GM19023 (cell line): Measurements from ENCODE around the gene IL10.
"Not testable (repeated sequence)": the region's sequence is repeated elsewhere in the genome, so short reads cannot be mapped to it uniquely, and the experiment has no call there.

ENCODE experiments used
- ATAC-seq: cut with Tn5 transposase; IDR thresholded peaks from one replicate; pipeline ENCODE4 v1.9.1; 2021; ENCODE audit warnings: mild to moderate bottlenecking, moderate library complexity; ENCODE audit not compliant: unreplicated experiment

The IL10 gene

DNA sequence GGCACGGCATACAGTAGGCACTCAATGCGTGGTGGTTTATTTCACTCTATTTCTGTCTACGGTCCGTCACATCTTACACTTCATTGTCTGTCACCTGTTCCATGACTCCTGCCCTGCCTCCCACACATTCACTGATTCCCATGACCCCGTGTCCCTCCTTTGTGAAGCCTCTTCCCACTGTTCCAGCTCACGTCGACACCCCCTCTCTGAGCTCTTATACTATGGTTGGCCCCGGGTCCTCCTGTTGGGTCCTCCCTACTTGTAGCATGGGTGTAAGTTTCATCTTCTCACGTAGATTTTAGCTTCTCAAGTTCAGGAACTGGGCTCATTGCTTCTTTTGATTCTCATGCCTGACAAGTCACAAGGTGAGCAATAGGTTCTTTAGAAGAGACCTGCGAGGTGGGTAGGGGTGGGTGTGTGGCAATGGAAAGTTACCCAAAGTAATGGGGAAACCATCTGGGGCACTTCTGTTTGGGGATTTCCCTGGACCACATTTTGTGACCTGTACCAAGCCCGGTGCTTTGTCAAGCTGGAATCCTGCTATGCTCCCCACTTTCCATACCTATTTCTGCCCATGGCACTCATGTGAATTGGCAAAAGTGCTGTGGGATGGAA is 22.1 kb upstream of the IL10 start:
- ATAC-seq, result no peak

DNA sequence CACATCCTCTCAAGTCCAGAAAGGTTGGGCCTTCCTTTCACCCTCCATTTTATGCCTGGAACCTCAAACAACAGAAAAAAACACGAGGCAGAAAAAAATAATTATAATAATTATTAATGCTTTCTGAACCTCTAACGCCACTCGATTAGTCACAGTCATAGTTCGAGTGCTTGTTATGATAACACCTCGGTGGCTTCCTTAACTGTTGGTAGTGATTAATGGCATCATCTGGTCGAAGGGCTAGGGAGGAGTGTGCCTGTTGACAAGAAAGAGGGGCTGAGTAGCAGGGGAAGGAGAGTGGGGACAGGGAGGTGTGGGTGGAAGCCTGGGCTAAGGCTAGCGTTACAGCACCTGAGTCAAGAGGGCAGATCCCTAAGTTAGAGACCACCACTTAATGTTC is 21.3 kb upstream of the IL10 start:
- no peak for ATAC-seq

DNA sequence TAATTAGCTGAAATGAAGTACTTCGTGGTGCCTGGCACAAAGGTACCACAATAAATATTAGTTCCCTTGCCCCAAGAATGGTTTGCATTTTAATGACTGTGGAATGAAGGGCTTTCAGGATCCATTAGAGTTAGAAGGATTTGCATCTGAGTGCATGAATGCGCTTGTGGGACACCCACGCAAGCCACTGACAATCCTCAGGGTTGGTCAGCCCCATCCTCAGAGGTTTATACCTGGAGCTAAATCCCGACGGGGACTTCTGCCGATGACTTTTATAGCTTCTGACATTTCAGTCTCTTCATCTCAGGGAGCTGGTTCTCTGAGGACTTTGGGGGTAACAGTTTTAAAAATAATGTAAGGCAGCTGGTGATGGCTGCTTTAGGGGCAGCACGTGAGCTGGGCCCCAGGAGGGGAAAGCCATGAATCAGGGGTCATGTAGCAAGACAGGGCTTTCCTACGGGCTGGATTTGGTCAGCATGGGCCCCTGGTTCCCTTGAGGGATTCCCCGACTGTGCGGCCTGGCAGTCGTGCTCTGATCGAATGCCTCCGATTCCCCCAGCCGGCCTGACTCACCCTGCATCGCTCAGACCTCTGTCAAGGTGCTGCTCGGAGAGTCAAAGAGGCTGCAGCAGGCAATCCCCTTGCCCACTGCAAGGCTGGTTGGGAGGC is 20.8 kb upstream of the IL10 start:
- ATAC-seq, result no peak

DNA sequence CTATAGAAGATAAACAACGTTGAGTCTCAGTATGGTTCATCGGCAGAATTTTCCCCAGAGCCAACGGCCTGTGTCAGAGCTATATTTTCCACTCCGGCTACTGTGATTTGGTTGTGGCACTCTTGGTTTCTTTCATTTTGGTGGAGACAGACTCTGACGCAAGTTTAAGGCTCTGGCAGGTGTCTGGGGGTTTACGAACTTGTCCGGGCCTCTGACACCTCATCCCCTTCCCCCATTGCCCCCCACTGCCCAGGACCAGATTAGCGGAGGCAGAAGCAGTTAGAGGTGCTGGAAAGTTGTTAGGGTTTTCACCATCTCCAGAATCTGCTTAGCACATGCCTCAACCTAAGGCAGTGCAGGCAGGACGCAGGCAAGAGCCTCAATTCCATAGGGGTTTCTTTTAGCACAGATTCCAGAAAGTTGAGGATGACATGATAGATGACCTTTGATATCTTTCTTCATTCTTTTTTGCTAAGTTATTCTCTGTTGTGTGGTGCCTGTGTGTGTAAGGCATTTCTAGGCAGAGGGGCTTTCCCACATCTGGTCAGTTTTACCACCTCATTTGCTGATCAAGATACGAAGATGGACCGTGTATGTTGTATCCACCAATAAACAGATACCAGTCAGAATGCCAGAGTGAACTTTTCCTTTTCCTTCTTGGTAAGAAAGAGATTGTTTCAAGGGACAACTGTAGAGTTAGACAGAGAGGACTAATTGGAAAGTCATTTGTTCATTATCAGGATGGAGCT is 18.4 kb upstream of the IL10 start:
- no peak for ATAC-seq

DNA sequence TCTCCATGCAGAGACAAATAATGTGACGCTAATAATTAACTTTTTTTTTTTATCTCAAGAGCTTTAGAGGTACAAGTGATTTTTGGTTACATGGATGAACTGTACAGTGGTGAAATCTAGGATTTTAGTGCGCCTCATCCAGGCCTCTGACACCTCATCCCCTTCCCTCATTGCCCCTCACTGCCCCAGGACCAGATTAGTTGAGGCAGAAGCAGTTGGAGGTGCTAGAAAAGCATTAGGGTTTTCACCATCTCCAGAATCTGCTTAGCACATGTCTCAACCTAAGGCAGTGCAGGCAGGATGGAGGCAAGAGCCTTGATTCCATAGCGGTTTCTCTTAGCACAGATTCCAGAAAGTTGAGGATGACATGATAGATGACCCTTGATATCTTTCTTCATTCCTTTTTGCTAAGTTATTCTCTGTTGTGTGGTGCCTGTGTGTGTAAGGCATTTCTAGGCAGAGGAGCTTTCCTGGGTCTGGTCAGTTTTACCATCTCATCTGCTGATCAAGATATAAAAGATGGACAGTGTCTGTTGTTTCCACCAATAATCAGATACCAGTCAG is 16.3 kb upstream of the IL10 start:
- ATAC-seq, result no peak

DNA sequence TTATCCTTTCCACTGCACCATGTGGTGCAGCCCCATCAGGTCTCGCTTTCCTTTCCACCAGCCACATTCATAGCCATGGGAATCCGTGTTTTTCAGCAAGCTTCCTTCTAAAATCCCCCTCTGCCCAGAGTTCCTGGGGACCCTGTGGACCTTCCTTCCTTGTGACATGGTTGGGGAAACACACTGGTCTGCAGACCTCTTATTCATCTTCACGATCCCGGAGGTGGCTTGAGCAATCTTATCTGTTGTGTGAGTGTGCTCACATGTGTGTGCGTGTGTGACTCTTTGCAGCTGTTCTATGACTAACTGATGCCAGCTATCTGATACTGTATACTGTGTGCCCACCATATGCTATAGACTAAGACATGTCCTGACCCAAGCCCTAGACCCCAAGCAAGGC is 15.6 kb upstream of the IL10 start:
- no peak for ATAC-seq

DNA sequence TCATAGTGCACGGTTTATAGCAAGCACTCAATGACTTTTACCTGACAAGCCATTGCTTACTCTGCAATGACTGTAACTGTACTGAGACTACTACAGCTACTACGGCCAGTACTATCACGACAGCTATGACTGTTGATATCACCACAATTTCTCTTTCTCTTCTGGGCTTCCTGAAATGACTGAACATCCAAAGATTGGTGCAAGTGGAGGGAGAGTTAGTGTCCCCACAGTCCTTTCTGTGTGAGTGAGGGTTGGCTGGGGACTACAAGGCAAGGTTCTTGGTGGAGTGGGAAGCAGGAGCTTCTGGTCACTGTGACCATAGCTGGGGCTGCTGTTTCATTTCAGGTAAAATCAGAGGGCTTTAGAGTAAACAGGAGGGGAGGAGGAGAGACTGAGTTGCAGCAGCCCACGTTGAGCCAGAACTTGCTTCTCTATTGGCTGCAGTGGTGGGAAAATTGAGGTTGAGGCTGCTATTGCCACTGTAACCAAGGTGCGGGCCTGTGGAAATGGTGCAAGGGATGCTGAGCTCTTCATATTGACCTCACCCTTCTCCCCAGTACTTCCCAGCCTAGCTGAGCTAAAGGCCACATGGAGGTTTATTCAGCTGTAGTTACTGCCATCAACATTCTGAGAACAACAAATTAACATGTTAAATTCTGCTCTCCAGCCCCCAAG is 14.1 kb upstream of the IL10 start:
- no peak for ATAC-seq

DNA sequence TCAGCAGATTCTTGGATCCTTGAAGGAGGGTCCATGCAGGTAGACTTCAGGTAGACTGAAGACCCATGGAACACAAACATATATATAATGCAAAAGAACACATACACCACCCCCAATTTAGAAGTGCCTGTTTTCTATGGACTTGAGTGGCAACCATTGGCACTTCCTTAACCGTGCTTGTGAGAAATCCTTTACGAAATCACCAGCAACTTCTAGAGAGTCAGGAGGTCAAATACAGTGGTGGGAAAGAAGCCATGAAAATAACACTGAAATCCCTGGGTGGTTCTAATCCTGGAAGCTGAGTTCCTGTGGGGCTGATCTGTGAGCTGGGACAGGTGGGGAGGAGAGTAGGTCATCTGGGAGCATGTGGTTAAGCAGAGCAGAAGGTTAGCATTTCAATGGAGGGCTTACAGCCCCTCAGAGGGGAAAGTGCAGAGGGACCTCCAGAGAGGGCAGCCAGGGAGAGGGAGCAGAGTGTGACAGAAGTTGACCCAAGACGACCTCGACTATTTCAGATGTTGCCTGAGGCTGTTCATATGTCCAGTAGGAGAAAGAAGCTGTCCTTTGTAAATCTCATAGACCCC is 13.0 kb upstream of the IL10 start:
- ATAC-seq, result no peak

DNA sequence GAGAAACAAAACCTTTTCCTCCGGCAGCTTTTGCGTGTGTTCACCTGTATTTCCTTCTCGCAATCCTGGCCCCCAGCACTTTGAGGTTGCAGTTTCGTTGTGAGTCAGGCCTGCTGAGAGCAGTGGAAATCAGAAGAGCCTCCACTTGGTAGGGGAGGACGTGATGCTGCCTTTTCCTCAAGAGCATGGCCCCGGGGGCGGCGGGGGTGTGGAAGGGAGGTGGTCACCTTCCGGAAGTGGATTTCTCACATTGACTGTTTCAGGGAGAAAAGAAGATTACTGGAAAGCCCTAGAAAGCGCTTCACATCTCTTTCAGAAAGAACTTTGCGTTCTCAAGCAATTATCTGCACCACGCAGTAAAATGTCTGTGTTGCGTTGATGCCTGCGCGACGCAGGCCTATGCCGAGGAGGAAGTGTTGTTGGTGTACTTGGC is 12.2 kb upstream of the IL10 start:
- ATAC-seq, result peak; percentile 56

DNA sequence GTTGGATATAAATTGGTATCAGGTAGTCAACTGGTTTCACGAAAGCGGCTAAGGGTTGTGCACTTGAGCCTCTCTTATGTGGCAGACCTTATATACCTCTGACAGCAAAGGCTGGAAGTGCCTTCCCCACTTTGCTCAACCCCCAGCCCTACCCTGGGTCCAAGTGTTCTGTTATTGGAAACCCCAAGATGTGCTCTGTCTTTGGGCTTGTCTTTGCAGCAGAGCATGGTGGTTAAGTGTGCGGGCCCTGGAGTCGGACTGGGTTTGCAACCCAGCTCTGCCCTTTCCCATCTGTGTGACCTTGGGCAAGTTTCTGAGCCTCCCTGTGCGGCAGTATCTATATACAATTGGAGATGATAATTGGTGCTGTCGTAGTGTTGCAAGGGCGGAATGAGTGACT is 11.2 kb upstream of the IL10 start:
- ATAC-seq, result no peak

DNA sequence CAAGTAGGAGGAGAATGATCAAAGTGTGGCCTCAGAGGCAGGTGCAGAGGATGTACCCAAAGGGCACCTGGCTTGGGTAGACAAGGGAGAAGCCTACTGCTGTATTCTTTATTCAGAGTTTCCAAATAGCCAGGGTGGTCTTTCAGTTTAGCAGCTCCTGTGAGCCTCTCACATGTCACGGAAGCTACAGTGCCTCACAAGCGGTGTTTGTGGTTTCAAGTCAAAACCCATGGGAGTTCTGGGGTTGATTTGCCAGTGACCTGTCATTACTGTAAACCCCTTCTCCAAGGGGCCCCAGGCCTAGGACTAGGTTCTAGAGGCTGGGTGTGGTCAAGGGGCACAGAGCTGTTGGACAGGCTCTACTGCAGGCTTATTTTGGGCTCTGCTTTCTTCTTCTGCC is 10.2 kb upstream of the IL10 start:
- no peak for ATAC-seq

DNA sequence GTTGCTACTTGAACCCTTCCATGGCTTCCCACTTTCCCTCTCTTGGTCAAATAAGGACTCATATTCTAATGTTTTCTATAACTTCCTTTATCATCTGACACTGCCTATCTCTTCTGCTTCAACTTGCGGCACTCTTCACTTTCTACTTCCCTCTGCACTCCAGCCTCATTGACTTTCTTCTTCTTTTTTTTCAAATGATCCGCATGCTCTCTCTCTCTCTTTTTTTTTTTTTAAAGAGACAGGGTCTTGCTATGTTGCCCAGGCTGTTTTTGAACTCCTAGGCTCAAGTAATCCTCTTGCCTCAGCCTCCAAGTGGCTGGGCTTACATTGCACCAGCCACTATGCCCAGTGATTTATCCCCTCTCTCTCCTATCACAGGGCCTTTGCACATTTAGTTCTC is 7.3 kb upstream of the IL10 start:
- no peak for ATAC-seq

DNA sequence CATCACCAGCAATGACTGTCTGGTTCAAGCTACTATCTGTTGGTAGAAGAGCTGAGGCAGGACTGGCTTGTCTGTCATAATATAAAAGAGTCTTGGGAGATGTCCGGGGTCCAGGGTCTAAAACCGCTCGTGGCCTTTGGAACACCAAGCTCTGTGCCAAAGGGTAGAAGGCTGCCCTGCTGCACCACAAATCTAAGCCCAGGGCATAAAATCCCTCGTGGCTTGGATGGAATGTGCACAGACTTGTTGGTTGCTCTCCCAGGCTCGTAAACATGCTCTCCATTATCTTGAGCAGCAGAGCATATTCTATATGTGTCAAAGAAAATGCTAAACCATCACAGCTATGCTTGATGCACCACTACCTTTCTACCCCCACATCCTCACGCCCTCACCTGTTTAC is 6.6 kb upstream of the IL10 start:
- ATAC-seq, result not testable (repeated sequence)

DNA sequence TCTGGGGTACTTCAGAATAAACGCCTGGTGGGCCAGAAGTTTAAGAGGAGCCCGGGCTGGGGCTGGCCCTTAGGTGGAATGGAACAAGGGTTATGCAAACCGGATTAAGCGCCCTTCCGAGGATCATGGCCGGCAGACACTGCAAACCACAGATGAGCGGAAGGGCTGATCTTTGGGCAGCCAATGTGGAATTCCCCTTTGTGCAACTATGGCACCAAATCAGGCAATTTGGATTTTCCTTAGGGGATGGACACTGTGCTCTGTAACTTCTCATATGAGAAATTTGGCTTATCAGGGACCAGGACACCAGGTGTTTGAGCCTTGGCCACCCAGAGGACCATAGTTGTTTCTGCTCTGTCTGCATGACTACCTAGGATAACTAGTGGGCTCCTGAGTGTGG is 5.7 kb upstream of the IL10 start:
- ATAC-seq, result no peak

DNA sequence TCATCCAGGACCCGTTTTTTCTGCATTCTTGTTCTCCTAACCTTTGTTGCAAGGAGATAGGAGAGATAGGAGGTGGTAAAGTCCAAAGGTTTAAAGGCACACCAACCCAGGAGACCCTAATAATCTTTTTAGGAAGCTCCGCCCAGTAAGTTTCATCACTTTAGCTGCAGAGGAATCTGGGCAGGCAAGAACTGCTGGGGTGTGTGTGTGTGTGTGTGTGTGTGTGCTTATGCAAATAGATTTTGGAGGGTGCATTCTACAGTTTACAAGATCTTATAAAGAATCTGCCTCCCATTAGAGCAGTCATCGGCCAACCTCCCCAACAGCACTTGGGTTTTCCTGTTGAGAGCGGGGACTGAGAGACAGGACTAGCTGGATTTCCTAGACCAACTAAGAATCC is 3.9 kb upstream of the IL10 start:
- ATAC-seq, result no peak

DNA sequence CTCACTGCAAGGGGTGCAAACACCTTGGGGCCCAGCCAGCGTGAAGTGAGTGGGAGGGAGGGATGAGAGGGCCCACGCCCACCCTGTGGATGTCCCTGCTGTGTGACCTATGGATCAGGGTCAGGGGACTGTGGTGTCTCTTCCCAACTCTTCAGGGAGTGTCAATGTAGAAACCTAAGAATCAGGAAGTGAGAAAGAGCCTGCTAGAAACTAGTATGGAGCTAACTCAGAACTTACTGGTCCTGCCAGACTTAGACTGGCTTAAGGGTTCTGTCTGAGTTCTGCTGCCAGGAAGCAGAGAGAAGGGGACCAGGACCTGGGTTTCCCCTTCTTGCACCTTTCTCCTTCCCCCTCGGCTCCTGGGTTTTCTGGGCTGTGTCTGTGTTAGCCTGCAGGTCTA is 1.8 kb upstream of the IL10 start:
- ATAC-seq, result no peak

DNA sequence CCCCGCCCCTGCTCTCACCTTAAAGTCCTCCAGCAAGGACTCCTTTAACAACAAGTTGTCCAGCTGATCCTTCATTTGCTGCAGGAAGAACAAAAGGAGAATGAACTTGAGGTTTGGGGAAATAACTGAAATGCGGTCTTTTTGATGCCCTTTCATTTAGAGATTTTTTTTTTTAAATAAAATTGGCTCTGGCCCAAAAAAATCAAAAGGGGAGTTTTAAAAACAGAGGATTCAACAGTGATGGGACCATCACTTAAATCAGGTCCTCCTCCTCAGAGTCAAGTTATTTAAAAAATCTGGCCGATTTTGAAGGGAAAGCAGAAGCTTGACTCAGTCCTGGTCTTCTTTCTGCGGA is 979 bp downstream of the IL10 start:
- ATAC-seq, result no peak

DNA sequence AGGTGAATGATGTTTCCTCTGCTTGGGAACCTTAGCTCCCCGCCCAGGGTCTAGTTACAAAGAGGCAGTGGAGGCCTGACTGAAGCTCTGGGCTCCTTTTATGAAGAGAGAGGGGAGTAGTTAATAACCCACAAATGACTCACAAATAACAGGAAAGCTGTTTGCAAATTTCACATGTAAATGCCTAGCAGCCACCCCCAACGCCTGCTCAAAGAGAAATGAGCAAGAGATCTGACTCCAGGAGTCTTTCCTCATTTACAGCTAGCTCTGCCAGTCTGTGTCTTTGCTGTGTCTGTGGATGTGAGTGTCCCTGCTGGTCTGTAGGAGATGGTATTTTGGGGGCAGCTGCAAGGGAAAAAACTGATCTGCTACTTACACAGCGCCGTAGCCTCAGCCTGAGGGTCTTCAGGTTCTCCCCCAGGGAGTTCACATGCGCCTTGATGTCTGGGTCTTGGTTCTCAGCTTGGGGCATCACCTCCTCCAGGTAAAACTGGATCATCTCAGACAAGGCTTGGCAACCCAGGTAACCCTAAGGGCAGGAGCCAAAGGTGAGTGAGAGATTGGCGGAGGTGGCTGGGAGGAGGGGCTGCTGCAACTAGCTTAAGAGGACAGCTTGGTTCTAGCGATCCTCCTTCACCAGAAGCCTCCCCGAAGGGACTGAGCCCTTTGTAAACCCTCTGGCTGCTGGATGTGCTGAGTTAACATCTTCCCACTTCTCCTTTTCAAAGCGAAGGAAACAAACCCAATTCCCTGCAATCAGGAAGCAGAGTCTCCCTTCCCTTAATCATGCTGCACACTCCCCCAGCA is 1.6 kb downstream of the IL10 start, which contains the start of gene IL19:
TSS of gene IL19 (plus strand) at position 243 of the 807 bp plus-strand sequence. CDS start 65,890 bp downstream, outside the sequence.
- ATAC-seq, result no peak

DNA sequence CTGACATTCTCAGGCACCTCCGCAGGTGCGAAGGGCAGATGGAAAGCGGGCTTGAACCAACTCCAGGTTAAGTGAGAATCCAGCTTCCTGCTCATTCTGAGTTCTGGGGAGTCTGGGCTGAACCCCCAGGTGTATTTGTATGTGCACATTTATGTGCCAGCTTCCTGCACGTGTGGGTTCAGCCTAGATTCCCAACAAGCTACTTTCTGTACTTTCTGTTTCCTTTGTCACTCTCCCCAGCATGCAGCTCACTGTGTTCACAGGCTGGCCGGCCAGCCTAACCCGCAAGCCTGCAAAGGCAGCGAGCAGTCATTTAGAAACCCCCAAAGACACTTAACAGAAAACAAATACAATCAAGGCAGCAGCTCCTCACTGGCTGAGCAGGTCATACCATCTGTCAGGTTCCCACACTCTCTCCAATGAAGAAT is 3.0 kb downstream of the IL10 start:
- peak; percentile 68 for ATAC-seq
